Mammary epithelial cell (primary cell): Measurements from ENCODE around the gene ITGB8.

ENCODE experiments used
- CTCF ChIP-seq, 2 donors: IDR thresholded peaks in 1 of 2; conservative IDR thresholded peaks in 1 of 2; 2 replicates each; pipeline ENCODE4 v1.5.1; 2011 to 2012; ENCODE audit warnings: inconsistent platforms in 2 of 2, low read length in 2 of 2, mild to moderate bottlenecking in 2 of 2, control low read depth in 1 of 2, low read depth in 1 of 2; ENCODE audit not compliant: insufficient read depth in 1 of 2; ENCODE audit errors: extremely low read depth in 1 of 2
- EZH2 ChIP-seq: IDR thresholded peaks from 2 replicates; pipeline ENCODE4 v1.6.1; 2012; ENCODE audit warnings: low read length, inconsistent platforms, borderline replicate concordance

DNA sequence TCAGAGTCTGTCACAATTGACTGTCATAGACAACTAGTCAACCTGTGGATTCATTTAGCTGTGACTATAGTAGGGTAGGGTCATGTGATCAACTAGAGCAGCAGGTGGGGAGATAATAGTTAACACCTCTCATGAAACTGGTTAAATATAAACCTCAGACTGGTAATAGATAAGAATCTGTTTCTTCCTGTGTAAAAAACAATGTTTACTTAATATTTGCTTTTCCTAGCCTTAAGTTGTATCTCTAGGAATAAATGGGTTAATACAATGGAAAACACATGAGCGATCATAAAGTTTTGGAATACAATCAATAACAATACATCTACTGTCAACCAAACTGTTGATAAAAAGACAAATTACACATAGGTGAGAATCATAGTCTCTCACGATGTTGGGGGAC lies 43.4 kb upstream of the ITGB8 start:
- TF ChIP-seq CTCF (conservative IDR thresholded peaks at IDR 0.05 in 1 of 2, IDR thresholded peaks at IDR 0.05 in 1 of 2; ENCODE audit: extremely low read depth in 1 of 2, insufficient read depth in 1 of 2, low read depth in 1 of 2, low read length in 2 of 2) (no peak), EZH2 (no peak)
